Measurements from ENCODE around the gene MFRP.

Gene MFRP

GRCh38 chr11:119318240-119319135 lies 28.0 kb downstream of the MFRP start:
- DNase-seq (ENCODE audit: low read depth), result no peak

GRCh38 chr11:119317592-119318239 lies 28.8 kb downstream of the MFRP start:
- no peak for DNase-seq (ENCODE audit: low read depth)

- DNase-seq (ENCODE audit: low read depth), result no peak
These were observed 29.5 kb downstream of the MFRP start, which contains the start of gene MCAM for GRCh38 chr11:119316729-119317591. MCAM (minus strand) TSS chr11:119317130; CDS start chr11:119317101, 29 bp downstream.

GRCh38 chr11:119316016-119316728 lies 30.3 kb downstream of the MFRP start:
- DNase-seq (ENCODE audit: low read depth), result no peak

GRCh38 chr11:119315131-119316015 lies 31.1 kb downstream of the MFRP start:
- DNase-seq (ENCODE audit: low read depth), result no peak

- DNase-seq (ENCODE audit: low read depth), result no peak
These were observed 31.8 kb downstream of the MFRP start for GRCh38 chr11:119314726-119315125.

- no peak for DNase-seq (ENCODE audit: low read depth)
These were observed 35.8 kb downstream of the MFRP start for GRCh38 chr11:119310682-119311052.

GRCh38 chr11:119309953-119310681 lies 36.4 kb downstream of the MFRP start:
- no peak for DNase-seq (ENCODE audit: low read depth)

- no peak for DNase-seq (ENCODE audit: low read depth)
These were observed 37.1 kb downstream of the MFRP start for GRCh38 chr11:119309411-119309810.

GRCh38 chr11:119307974-119308373 lies 38.5 kb downstream of the MFRP start:
- no peak for DNase-seq (ENCODE audit: low read depth)

- no peak for DNase-seq (ENCODE audit: low read depth)
These were observed 39.3 kb downstream of the MFRP start for GRCh38 chr11:119307219-119307618.

- no peak for DNase-seq (ENCODE audit: low read depth)
These were observed 40.1 kb downstream of the MFRP start for GRCh38 chr11:119306373-119306890.

GRCh38 chr11:119305556-119306372 lies 40.7 kb downstream of the MFRP start:
- no peak for DNase-seq (ENCODE audit: low read depth)

GRCh38 chr11:119303227-119303718 lies 43.2 kb downstream of the MFRP start:
- DNase-seq (ENCODE audit: low read depth), result no peak

GRCh38 chr11:119300198-119300964 lies 46.1 kb downstream of the MFRP start:
- DNase-seq (ENCODE audit: low read depth), result no peak

- DNase-seq (ENCODE audit: low read depth), result no peak
These were observed 47.1 kb downstream of the MFRP start for GRCh38 chr11:119299416-119299815.

GRCh38 chr11:119298726-119299125 lies 47.8 kb downstream of the MFRP start:
- no peak for DNase-seq (ENCODE audit: low read depth)

- no peak for DNase-seq (ENCODE audit: low read depth)
These were observed 48.6 kb downstream of the MFRP start for GRCh38 chr11:119297938-119298337.

Data from stimulated activated CD8-positive, alpha-beta memory T cell treated with anti-CD3 and anti-CD28 coated beads, Interleukin-12 subunit alpha, Interleukin-12 subunit beta, amount 100 ng/mL, for 4 hours (primary cell).